Right lobe of liver (tissue), 4 donors: ENCODE measurements around the gene TMEM132D.

ENCODE experiments used
- POLR2A ChIP-seq: fragments of 450-650 bp; IDR thresholded peaks from one replicate; pipeline ENCODE4 v1.6.1; 2017; ENCODE audit warnings: antibody characterized with exemption, mild to moderate bottlenecking
- TF ChIP-seq, protein P1 (sequence below), 4 donors: fragments of 200-600 bp in 3 of 4; fragments of 450-650 bp in 1 of 4; IDR thresholded peaks; one replicate each; pipeline versions ENCODE4 v1.5.1 to v1.8.0; 2016 to 2022; ENCODE audit warnings: antibody characterized with exemption in 4 of 4, mild to moderate bottlenecking in 2 of 4
- donor health status: DM: no; HTN: no; CAD: no.
- donor health status: DM: no; HTN: no; CAD: no.
- donor health status: DM: no; HTN: yes; CAD: no.

DNA sequence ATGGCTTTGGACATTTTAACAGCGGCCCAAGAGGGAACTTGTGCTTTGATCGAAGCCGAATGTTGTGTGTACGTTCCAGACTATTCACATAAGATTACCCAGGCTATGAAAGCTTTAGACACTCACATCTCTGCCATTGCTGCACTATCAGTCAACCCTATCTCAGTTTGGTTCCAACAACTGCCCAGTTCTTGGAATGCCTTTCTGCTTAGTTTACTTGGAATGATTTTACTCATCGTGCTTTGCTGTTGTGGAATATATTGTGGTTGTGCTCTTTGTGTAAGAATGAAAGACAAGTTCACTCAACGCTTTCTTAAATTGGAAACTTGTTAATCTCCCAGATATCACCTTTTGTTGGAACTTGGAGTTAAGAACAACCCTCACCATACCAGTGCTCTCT is 552.3 kb downstream of the TMEM132D start:
- TF ChIP-seq, protein P1, sequence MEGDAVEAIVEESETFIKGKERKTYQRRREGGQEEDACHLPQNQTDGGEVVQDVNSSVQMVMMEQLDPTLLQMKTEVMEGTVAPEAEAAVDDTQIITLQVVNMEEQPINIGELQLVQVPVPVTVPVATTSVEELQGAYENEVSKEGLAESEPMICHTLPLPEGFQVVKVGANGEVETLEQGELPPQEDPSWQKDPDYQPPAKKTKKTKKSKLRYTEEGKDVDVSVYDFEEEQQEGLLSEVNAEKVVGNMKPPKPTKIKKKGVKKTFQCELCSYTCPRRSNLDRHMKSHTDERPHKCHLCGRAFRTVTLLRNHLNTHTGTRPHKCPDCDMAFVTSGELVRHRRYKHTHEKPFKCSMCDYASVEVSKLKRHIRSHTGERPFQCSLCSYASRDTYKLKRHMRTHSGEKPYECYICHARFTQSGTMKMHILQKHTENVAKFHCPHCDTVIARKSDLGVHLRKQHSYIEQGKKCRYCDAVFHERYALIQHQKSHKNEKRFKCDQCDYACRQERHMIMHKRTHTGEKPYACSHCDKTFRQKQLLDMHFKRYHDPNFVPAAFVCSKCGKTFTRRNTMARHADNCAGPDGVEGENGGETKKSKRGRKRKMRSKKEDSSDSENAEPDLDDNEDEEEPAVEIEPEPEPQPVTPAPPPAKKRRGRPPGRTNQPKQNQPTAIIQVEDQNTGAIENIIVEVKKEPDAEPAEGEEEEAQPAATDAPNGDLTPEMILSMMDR (IDR thresholded peaks at IDR 0.05) = no peak
- TF ChIP-seq POLR2A = no peak
